Upper lobe of right lung (tissue), 1 donor: ENCODE data around the gene TNFAIP8L1. TPM values are rescaled to one million over a fixed set of nuclear protein-coding genes. Genes with fewer than 3 reads are reported as not detected.

Experiments used
- ATAC-seq: fragments of 200-7000 bp; cut with Tn5 transposase; one replicate; pipeline ENCODE4 v1.9.1; 2020; ENCODE audit warnings: mild to moderate bottlenecking, moderate library complexity
- DNase-seq: peaks from one replicate; pipeline ENCODE4 v3.0.0-alpha.2; 2020
- H3K27ac ChIP-seq: fragments of 200-600 bp; one replicate; pipeline ENCODE4 v1.8.0; 2022
- H3K27me3 ChIP-seq: fragments of 200-600 bp; one replicate; pipeline ENCODE4 v1.8.0; 2022; ENCODE audit warnings: mild to moderate bottlenecking
- H3K36me3 ChIP-seq: fragments of 200-600 bp; one replicate; pipeline ENCODE4 v1.8.0; 2022
- H3K4me1 ChIP-seq: fragments of 200-600 bp; one replicate; pipeline ENCODE4 v1.8.0; 2022
- H3K4me3 ChIP-seq: fragments of 200-600 bp; one replicate; pipeline ENCODE4 v1.8.0; 2022; ENCODE audit warnings: mild to moderate bottlenecking
- H3K9me3 ChIP-seq: fragments of 200-600 bp; one replicate; pipeline ENCODE4 v1.8.0; 2022
- intact Hi-C: fragments of 100-400 bp; cut with DNase I; formaldehyde crosslinking; loops from one replicate; pipeline ENCODE4 v1.11.0; 2022
- total RNA-seq: library from RNA; stranded (reverse); fragmentation: NEBNext Ultra II Directional; extraction: Animal tissue kit (Norgen Biotek cat#: 25700); gene quantifications from one replicate; pipeline ENCODE4 v1.2.1, GENCODE V29; 2021
- TF ChIP-seq, protein P1 (sequence below): fragments of 200-600 bp; IDR thresholded peaks from one replicate; pipeline ENCODE4 v1.8.0; 2022; ENCODE audit warnings: antibody characterized with exemption
- donor health status: DM: no; HTN: yes; CAD: no; lungs with severe emphysema.

The TNFAIP8L1 gene
- total RNA-seq, 1 donor from 2014 or later: 11.9 TPM

DNA sequence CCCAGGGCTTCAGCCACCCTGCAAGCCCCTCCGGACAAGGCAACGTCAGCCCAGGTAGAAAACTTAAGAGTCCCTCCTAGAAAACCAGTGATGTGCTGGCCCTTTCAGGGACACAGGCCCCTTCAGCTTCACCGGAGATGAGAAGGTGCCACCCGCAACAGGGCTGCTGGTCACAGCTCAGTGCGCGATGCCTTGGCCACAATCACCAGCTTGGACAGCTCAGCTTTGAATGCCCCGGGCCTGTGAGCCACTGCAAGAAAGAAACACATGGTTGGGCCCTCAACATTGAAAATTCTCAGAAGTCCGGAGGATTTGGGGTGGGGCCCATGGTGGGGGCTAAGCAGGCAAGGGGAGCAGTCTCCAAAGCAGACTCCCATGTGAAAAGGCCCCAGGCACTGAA, 18.5 kb downstream of the TNFAIP8L1 start:
- Histone ChIP-seq H3K9me3 (no peaks in the 10 kb centered on the region), H3K4me1 (no peaks in the 10 kb centered on the region), H3K4me3 (no peak overlapping the region), H3K27me3 (no peaks in the 10 kb centered on the region), H3K27ac (no peak overlapping the region), H3K36me3 (peaks cover 78% of the 10 kb centered on the region)
- intact Hi-C loops: no loop called here
- no peak for DNase-seq
- TF ChIP-seq, protein P1, sequence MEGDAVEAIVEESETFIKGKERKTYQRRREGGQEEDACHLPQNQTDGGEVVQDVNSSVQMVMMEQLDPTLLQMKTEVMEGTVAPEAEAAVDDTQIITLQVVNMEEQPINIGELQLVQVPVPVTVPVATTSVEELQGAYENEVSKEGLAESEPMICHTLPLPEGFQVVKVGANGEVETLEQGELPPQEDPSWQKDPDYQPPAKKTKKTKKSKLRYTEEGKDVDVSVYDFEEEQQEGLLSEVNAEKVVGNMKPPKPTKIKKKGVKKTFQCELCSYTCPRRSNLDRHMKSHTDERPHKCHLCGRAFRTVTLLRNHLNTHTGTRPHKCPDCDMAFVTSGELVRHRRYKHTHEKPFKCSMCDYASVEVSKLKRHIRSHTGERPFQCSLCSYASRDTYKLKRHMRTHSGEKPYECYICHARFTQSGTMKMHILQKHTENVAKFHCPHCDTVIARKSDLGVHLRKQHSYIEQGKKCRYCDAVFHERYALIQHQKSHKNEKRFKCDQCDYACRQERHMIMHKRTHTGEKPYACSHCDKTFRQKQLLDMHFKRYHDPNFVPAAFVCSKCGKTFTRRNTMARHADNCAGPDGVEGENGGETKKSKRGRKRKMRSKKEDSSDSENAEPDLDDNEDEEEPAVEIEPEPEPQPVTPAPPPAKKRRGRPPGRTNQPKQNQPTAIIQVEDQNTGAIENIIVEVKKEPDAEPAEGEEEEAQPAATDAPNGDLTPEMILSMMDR: no peak
- ATAC-seq: no peak

DNA sequence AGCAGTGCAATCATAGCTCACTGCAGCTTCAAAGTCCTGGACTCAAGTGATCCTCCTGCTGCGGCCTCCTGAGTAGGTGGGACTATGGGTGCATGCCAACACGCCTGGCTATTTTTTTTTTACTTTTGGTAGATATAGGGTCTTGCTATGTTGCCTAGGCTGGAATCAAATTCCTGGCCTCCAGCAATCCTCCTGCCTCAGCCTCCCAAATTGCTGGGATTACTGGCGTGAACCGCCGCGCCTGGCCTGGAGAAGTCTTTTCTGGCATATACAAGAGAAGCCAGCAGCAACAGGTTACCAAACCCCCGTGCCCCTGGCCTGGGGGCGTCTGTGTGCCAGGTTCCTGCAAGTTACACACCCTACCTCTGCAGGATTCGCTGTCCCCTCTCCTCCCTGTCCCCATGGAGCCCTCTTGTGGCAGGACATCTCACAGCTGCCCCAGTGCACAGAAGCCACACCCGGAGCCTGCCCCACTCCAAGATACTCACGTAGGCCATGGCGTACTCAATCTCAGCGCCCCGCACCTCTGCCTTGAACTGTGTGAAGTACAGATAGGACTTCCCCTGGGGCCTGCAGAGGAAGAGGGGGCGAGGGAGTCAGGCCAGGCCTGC, 21.0 kb downstream of the TNFAIP8L1 start:
- TF ChIP-seq, protein P1: peak; percentile 18
- H3K36me3 ChIP-seq: peaks cover 82% of the 10 kb centered on the region
- no peak for DNase-seq
- peak; percentile 50 for ATAC-seq
- no peak overlapping the region for H3K4me3 ChIP-seq
- H3K9me3 ChIP-seq: no peaks in the 10 kb centered on the region
- H3K27me3 ChIP-seq: no peaks in the 10 kb centered on the region
- H3K27ac ChIP-seq: no peak overlapping the region
- H3K4me1 ChIP-seq: no peaks in the 10 kb centered on the region
- intact Hi-C loops: no loop called here

DNA sequence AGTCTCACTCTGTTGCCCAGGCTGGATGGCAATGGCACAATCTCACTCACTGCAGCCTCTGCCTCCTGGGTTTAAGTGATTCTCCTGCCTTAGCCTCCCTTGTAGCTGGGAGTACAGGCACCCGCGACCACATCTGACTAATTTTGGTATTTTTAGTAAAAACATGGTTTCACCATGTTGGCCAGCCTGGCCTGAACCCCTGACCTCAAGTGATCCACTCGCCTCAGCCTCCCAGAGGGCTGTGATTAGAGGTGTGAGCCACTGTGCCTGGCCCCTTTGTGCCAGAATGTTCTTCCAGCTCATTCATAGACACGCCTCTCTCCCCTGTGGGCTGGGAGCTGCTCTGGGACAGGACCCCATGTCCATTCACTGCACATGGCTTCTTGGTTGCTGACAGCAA, 21.7 kb downstream of the TNFAIP8L1 start:
- intact Hi-C loops: no loop called here
- Histone ChIP-seq H3K4me1 (no peaks in the 10 kb centered on the region), H3K27me3 (no peaks in the 10 kb centered on the region), H3K9me3 (no peaks in the 10 kb centered on the region), H3K36me3 (peaks cover 81% of the 10 kb centered on the region), H3K4me3 (no peak overlapping the region), H3K27ac (no peak overlapping the region)
- TF ChIP-seq, protein P1: no peak
- ATAC-seq: no peak
- DNase-seq: no peak

DNA sequence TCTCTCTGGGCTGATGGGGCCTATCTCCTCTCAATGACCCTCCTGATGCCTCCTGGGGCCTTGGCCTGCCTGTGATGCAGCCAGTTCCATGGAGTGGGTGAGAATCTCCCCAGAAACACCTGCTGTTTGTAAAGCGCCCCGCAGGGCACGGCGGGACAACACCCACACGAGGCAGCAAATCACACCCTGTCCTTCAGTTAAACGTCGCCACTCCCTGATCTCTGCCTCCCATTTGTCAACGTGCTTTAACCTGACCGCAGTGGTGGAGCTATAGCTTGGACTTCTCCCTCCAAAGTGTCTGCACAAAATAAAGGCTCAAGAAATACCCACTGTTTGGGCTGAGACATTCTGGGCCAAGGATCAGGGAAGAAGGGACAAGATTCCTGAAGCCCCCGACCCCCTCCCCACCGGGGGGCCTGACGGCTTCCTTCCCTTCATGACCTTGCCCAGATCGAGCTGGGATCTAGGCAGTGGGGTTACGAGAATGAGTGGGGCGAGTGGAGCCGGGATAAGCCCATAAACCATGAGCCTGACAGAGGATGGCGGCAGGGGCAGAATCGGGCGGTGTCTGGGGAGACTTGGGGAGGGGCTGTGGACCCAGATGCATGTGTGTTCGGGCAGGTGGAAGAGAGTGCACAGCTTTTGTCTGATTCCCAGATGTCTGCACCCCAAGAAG, 22.8 kb downstream of the TNFAIP8L1 start:
- Histone ChIP-seq H3K27ac (no peak overlapping the region), H3K27me3 (no peaks in the 10 kb centered on the region), H3K4me3 (no peak overlapping the region), H3K9me3 (no peaks in the 10 kb centered on the region), H3K36me3 (peaks cover 82% of the 10 kb centered on the region), H3K4me1 (no peaks in the 10 kb centered on the region)
- TF ChIP-seq, protein P1: no peak
- DNase-seq: no peak
- intact Hi-C loops: no loop called here
- no peak for ATAC-seq

- Histone ChIP-seq H3K4me3 (no peak overlapping the region), H3K9me3 (no peaks in the 10 kb centered on the region), H3K4me1 (no peaks in the 10 kb centered on the region), H3K27me3 (no peaks in the 10 kb centered on the region), H3K36me3 (peaks cover 82% of the 10 kb centered on the region), H3K27ac (no peak overlapping the region)
- TF ChIP-seq, protein P1: no peak
- intact Hi-C loops: no loop called here
- ATAC-seq (no peak), DNase-seq (no peak)
Observed at GRCh38 chr19:4662812-4663211, 23.5 kb downstream of the TNFAIP8L1 start.
